Activated CD4-positive, alpha-beta T cell treated with anti-CD3 and anti-CD28 coated beads for 24 hours (primary cell): ENCODE data around the gene TTC3.

ENCODE experiments used
- DNase-seq, 2 donors: peaks; one replicate each; pipeline ENCODE4 v3.0.0-alpha.2; 2020; ENCODE audit warnings: low read depth in 2 of 2

Gene TTC3

DNA sequence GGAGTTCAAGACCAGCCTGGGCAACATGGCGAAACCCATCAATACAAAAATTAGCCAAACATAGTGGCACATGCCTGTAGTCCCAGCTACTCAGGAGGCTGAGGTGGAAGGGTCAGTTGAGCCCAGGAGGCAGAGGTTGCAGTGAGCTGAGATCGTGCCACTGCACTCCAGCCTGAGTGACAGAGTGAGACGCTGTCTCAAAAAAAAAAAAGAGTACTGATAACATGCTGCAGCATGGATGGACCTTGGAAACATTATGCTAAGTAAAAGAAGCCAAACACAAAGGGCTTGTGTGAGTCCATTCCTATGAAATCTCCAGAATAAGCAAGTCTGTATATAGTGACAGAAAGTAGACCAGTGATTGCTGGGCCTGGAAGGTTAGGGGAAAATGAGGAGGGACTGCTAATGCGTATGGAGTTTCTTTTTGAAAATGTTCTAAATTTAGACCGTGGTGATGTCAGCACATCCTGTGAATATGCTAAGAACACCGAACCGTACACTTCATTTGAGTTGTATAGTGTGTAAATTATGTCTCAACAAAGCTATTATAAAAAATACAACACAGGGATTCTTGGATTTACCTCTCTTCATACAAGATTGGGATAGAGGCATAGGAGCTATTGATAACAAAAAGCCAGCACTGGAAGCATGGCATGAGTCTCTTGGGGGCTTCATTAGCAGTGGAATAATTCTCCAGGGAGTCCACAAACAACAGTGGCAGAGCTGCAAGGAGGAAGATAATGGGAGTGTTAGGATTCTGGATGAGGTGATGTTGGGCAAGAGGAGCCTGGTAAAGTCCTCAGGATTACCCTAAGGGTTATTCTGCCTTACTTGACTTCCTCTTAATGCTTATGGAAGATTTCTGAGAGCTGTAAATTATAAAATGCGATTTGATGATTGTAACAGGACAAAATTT lies 73.5 kb downstream of the TTC3 start:
- no peak for DNase-seq

DNA sequence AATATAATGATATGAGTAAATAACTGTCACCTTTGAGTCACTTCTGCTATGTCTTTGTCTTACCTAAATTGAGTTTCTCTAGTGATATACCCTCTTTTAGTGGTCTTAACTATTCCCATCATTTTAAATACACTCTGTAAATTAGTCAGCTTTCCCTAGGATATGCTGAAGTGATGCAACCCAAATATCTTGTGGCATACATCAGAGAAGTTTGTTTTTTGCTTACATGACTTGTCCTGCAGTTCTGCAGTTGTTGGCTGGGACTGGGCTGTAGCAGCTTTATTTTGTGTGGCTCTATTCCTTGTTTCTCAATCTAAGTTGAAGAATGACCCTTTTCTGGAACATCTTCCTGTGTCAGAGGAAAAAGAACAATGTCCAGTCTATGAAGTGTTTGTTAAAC lies 76.4 kb downstream of the TTC3 start:
- DNase-seq, result no peak

DNA sequence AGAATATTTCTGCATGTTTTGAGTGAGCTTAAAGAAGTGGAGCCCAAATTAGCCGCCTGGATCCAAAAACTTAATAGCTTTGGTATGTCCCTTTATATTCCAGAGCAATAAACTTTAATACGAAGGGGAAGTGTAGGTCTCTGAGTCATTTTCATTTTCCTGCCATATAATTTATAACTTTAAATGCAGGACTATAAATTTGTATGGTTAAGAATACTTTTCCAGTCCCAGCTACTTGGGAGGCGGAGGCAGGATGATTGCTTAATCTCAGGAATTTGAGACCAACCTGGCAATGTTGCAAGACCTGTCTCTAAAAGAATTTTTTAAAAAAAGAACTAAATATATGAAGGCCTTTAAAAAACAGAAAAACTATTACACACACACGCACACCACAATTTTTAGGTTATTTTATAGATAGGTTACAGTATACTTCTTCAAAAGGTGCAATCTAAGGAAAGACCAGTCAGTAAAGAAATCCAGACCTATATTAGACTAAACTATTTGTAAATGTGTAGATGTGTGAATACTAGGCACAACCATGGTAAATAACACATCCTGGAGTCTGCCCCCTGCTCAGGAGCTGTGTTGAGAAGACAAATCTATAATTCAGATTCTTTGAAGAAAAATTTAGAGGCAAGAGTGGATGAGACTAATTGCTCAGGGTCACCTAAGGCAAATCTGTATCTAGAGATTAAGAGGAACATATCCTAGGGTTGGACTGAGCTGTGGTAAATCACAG lies 80.3 kb downstream of the TTC3 start:
- no peak for DNase-seq

DNA sequence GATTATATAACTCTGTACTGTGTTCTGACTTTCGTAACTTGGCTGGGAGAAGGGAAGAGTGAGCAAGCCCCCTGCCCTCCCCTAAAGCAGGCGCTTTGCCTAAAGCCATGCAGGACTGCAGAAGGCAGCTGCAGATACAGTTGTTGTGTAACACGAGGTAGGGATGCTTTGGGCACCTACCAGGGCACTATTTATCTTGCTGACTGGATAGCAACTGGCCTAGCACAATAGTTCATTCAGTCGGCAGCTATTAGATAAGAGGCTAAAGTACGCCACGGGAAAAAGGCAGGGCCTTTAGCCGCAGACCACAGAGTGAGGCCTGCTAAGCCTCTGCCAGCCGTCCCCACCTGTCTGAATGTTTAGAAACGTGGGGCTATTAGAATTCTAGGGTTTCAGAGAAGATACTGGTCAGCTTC lies 80.9 kb downstream of the TTC3 start:
- DNase-seq, result no peak

DNA sequence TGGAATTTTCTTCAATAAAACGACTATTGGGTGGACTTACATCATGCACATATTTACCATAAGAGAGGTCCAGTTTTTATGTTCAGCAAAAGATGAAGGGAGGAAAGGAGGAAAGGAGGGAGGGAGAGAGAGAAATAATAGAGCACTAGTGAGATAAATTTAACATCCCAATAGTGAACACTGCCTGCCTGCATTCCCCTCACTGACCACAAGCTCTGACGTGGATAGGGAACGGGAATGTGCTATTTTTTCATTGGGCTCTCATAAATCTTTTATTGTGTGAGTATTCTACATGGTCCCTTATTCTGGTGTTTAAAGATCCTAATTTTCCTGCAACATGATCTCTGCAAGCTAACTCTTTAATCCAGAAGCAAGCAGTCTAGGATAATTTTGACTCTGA lies 82.1 kb downstream of the TTC3 start:
- DNase-seq, result no peak

DNA sequence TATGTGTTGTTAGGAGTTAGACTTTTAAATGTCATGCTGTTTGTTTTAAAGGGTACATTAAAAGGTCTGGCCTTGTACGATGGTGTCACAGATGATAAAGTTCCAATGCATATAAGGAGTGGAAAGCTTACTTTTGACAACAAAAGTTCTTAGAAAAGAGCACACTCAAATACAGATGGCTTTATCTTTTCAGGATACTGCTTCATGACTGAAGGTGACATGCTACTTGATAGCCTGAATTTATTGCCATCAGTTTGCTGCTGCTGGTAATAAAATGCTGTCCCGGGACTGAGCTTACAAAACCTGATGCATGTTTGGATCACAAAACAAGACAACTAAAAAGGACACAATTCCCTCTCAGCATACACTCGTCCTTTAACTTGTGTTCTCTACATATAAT lies 84.9 kb downstream of the TTC3 start:
- no peak for DNase-seq

DNA sequence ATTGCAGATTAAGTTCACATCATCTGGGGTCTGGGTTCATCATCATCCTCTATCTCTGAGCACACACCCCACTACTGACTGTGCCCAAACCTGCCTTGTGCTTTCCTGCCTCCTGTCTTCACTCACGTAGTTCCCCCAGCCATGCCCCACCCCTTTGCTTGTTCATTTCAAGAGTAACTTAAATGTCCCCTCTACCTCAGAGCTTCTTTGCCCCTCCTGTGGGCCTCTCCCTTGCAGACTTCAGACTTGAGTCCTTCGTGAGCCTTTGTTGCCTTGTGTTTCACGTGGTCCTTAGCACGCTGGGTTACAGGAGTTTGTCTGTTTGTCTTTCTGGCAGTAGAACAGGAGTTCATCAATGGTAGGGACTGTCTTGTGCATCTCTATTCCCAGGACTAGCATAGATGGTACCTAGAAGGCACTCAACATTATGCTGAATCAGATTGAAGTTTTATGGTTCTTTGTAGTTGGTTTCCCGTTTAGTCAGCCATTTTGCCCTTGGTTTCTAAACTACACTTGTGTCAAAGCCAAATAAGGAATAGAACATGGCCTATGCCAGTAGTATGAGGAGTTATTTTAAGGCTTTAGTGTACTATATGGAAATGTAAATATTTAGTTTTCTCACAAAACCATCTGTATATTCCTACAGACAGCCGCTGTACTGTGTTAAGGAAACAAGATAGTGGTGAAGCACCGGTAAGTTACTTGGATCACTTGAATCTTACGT lies 86.2 kb downstream of the TTC3 start:
- no peak for DNase-seq

DNA sequence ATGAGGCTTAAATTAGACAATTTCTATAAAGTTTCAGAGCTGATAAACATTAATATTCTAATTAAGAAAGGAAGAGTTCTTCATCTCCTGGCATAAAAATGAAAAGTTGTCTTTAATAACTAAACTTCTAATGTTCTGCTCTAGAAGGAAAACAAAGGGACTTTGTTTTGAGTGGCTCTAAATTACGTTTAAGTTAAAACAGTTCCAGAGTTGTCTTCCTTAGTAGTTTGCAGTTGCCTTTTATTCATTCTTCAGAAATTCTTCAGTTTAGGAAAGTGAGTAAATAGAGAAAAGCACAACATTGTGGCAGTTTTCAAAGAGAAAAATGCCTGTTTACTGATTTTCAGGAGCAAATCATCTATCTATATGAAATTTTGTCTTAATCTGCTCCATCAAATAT lies 86.9 kb downstream of the TTC3 start:
- no peak for DNase-seq

DNA sequence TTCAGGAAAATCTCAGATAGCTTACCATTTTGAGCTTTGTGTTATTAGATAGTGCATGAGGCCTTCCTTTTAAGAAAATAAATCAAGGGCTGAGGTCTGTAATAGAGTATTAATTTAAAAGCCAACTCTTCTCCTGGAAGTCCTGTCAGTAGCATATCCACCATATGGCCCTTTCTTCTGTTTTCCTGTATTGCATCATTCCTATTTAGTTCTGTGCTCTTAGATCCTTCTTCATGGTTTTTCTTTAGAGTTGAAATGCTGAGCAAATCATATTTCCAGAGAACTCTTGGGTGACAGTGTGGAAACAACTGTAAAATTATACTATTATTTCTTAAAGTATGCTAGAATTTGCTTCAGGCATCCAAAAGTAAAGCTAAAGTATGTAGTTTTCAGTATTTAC lies 91.7 kb downstream of the TTC3 start:
- no peak for DNase-seq

DNA sequence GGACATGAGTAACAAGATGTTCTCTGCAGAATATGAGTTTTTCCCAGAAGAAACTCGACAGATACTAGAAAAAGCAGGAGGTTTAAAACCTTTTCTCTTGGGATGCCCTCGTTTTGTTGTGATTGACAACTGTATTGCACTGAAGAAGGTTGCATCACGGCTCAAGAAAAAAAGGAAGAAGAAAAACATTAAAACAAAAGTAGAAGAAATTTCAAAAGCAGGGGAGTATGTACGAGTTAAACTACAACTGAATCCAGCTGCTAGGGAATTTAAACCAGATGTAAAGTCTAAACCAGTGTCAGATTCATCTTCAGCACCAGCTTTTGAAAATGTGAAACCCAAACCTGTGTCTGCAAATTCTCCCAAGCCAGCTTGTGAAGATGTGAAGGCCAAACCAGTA lies 92.5 kb downstream of the TTC3 start:
- no peak for DNase-seq

DNA sequence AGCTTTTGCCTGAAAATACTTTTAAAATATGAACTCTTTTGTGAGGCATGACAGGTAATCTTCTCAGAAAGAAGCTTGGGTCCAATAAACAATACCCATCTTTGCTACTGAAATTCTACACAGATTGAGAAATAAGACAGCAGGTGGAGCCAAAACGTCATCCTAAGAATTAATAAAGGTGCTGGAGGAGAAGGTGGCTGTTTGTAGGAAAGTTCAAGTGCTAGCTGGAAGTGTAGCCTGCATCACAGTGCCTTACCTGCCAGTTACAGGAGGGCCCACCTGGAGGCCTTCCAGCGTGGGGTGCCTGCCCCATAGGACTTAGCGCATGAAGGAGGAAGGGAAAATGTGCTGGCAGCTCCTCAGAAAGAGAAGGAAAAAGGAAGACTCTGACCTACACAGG lies 93.7 kb downstream of the TTC3 start:
- no peak for DNase-seq

DNA sequence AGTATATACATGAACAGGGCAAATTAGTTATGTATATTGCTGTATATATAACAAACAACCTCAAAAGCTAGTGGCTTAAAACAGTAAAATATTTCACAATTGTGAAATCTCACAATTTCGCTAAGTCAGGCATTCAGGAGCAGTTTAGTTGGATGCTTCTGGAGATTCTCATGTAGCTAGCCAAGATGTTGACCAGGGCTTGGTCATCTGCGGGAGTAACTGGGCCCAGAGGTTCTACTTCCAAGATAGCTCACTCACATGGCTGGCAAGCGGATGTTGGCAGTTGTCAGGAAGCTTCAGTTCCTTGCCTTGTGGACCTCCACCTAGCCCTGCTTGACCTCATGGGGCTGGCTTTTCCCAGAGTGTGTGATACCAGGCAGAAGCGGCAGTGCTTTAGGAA lies 95.6 kb downstream of the TTC3 start:
- no peak for DNase-seq

DNA sequence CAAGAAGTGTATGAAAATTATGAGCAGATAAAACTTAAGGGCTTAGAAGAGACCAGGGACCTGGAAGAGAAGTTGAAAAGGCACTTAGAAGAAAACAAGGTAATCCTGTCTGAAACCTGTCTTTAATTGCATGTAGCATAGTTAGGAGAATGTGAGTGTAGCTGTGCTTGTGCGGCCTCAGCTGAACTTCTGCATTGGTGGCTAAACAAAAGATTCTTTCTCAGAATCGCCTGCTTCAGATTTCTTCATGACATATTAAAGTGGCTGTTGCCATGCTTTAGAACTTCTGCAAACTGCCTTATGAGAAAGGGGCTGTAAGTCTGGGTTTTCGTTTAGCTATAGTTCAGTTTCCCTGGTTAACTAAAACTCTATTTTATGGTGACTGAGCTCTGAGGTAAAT lies 99.6 kb downstream of the TTC3 start:
- DNase-seq, result no peak

DNA sequence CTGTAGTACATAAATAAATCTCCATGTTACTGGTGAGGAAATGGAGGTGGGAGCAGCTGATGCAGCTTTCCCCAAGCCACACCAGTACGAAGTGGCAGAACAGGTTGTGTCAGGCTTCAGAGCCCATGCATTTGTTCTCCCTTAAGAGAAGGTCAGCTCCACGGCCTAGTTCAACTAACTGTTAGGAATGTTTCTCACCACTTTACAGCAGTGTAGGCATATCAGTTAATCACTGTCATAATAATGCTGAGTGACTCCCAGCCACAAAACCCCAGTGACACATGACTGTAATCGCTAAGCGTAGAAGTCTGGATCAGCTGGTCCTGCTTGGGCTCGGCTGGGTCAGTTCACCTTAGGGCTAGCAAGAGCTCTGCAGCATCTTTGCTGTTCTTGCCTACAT lies 103.7 kb downstream of the TTC3 start:
- no peak for DNase-seq

DNA sequence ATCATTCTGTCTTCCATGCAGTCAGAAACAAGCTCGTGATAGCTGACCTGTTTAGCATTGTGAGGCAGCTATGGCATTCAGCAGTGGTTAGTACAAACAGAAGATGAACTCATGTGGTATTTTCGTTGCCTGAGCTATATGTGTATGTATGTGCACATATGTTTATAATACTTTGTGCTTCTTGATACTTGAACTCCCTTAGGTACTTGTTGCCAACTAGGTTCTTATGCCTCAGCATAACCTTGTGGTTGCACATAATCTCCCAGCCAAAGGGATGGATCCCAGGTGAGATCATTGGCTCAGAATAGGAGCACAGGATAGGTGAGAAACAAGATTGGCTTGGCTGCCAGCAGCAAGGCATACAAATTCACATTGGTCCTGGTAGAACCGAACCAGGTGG lies 108.0 kb downstream of the TTC3 start:
- DNase-seq, result no peak

DNA sequence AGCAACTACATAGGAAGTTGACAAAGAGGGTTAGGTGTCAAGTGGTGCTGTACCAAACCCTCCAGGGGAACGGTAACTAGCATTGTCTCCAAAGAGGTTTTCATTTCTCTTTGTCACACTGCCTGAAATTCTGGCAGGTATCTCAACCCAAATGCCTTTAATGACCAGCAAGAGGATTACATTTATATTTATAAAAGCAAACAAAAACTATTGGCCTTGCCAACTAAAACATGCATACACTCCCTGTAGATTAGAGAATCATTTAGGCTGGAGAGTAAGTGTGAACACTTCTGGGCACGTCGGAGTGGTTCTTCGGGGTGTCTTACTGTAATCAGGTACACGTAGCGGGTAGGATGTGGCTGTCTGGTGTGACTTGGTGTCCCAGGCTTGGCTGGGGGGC lies 109.2 kb downstream of the TTC3 start:
- no peak for DNase-seq

DNA sequence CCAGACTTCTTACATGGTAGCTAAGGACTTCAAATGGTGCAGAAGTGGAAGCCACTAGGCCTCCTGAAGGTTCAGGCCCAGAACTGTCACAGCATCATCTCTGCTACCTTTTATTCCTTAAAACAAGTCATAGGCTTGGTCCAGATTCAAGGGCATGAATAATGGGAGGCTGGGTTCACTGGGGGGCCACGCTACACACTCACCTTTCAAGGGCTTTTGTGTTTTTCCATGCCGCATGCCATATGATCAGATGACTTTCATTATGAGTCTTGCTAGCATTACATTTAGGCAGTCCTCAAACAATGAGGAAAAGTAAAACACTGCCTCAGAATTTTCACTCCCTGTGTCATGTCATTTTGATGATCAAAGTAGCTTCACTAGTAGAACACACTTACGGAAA lies 110.7 kb downstream of the TTC3 start:
- DNase-seq, result no peak

DNA sequence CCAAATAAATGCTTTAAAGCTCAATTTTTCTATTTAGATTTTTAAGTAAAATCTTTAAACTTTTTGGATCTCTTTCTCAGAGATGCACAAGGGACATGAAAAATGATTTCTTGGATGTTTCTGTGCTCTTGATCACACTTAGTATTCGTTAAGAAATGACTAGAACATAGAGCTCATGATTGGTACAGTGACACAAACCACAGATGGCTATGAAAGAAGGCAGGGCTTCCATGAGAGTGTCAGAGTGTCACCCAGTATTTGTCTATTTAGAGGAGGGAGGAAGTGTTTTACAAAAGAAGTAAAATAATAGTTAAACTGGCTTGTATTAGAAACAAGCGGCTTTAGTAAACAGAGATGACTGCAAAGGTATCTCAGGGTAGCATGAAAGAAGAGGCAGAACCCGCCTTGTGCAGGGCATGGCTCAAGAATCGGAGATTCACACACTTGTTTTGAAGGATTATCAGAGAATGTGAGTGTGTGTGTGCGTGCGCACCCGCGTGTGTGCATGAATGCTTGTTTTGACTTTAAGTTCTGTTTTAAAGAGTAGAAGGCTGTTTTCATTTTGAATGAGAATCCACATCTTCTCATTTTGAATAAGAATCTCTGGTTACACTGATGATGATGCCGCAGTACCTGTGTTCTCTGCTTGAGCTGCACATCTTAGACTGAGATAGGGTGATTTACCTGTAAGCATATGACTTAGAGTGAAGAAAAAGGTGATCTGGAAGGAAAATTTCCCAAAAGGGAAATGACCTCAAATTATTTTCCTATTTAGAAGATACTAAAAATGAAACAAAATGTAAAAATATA lies 111.9 kb downstream of the TTC3 start:
- no peak for DNase-seq

DNA sequence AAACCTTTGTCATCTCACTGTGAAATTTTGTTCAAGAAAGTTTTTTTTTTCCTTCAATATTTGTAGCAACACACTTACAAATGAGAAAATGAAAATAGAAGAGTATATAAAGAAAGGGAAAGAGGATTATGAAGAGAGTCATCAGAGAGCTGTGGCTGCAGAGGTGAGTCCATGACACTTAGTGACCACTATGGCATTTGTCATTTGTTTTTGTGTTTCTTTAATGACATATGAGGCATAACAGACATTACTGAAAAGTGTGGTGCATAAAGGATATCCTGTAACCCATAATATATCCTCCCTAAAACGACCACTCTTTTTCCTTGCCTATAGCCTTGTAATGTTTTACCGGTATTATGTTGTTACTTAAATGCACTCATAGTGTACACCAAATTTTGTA lies 113.9 kb downstream of the TTC3 start:
- no peak for DNase-seq

DNA sequence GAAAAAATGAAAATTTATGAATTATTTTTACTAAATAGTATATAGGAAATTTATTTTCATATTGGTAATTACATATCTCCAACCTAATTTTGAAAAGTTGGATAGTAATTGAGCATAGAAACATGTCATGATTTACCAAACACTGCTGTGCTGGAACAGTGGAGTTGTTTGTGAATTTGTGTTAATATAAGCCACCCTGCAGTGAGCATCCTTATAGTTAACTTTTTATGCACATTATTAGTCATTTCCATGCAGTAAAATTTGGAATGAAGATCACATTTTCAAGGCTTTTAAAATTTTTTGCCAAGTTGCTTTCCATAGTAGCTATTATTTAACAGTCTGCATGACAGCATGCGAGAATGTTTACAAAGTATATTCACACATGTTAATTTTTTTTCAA lies 115.8 kb downstream of the TTC3 start:
- DNase-seq, result no peak

DNA sequence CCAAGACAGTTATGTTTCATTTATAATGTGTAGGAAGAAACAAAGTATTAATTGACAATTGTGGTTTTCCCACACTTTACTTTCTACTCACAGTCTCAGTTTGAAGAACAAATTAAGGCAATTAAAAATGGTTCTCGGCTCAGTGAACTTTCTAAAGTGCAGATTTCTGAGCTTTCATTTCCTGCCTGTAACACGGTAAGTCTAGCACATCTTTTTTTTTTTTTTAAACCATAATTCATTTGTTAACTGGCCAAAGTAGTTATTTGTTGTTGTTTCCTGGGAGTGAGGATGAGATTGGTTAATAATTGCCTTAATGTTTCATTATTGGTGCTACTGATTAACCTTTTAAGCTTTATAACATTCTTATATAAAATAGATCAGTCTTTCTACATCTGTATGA lies 119.0 kb downstream of the TTC3 start:
- DNase-seq, result no peak

DNA sequence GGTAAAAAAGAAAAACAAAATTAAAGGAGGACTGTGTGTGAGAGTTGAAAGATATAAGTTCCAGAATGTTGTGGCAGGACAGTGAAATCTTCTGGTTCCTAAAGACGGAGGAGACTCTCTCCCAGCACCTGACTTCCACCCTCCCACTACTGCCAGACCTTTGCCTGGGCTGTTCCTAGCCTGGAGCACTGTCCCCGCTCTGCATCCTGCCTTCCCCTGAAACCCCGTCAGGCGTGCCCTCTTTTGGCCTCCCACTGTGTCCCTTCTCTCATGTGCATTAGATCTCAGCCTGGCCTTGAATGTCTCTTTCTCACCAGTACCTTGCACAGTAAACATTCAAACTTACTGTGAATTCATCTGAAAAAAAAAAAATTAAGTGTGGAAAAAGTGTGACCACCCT lies 120.0 kb downstream of the TTC3 start:
- DNase-seq, result no peak
